Measurements from ENCODE around the gene ADI1.

GRCh38 chr2:3460156-3460555 lies 59.2 kb downstream of the ADI1 start:
- TF ChIP-seq SP1 (IDR thresholded peaks at IDR 0.05) (no peak), FOXK2 (IDR thresholded peaks at IDR 0.05) (no peak), ELF4 (IDR thresholded peaks at IDR 0.05) (no peak)
